ENCODE measurements around the gene MRPS7.

Gene MRPS7

GRCh38 chr17:75315541-75316243 lies 54.0 kb downstream of the MRPS7 start:
- no peak for DNase-seq

All from NCI-H774 (cell line).